Body of pancreas (tissue), 4 donors: ENCODE measurements around the gene WFDC12. TPM values are rescaled to one million over a fixed set of nuclear protein-coding genes. Genes with fewer than 3 reads are reported as not detected.

Experiments used
- ATAC-seq: fragments of 150-250 bp; one replicate; pipeline ENCODE4 v1.9.1; 2016
- DNase-seq, 4 donors: peaks; one replicate each; pipeline ENCODE4 v3.0.0-alpha.2; 2019
- H3K27ac ChIP-seq, 4 donors: fragments of 200-600 bp; sonication (generic); 1 replicate in 3 of 4; 2 replicates in 1 of 4; pipeline versions ENCODE4 v1.5.1 to v1.6.1; 2016 to 2019; ENCODE audit warnings: mild to moderate bottlenecking in 1 of 4, mixed read lengths in 1 of 4, moderate library complexity in 1 of 4
- H3K27me3 ChIP-seq, 2 donors: fragments of 200-600 bp; sonication (generic); one replicate each; pipeline ENCODE4 v1.6.0; 2016; ENCODE audit warnings: mild to moderate bottlenecking in 1 of 2
- H3K36me3 ChIP-seq, 2 donors: fragments of 200-600 bp; sonication (generic); replicated peaks in 1 of 2; 2 replicates each; pipeline ENCODE4 v1.5.1; 2016; ENCODE audit warnings: low read depth in 2 of 2; ENCODE audit not compliant: insufficient read depth in 1 of 2
- H3K4me1 ChIP-seq: fragments of 200-600 bp; sonication (generic); one replicate; pipeline ENCODE4 v1.6.0; 2016
- H3K4me3 ChIP-seq, 2 donors: fragments of 200-600 bp; sonication (generic); 1 replicate in 1 of 2; 2 replicates in 1 of 2; pipeline ENCODE4 v1.5.1; 2016 to 2019
- H3K9me3 ChIP-seq, 3 donors: fragments of 200-600 bp; sonication (generic); 1 replicate in 2 of 3; 2 replicates in 1 of 3; pipeline ENCODE4 v1.5.1; 2016
- POLR2A ChIP-seq, 3 donors: fragments of 450-650 bp; IDR thresholded peaks; one replicate each; pipeline ENCODE4 v1.6.1; 2016; ENCODE audit warnings: antibody characterized with exemption in 3 of 3, mild to moderate bottlenecking in 2 of 3
- WGBS, 2 donors: methylation state at CpG; one replicate each; pipeline ENCODE4 v1.1.5; 2017; 5-methylcytosine and 5-hydroxymethylcytosine counted together
- intact Hi-C: fragments of 100-400 bp; cut with DNase I; formaldehyde crosslinking; loops from one replicate; pipeline ENCODE4 v1.15.1; 2023
- total RNA-seq, 2 donors: library from RNA; depleted of rRNA; stranded (reverse); fragments of >200 nt; gene quantifications; one replicate each; pipeline ENCODE4 v1.1.0, GENCODE V29; 2016
- TF ChIP-seq, protein P1 (sequence below), 7 experiments: fragments of 450-650 bp in 4 of 7; fragments of 200-600 bp in 3 of 7; sonication (generic) in 3 of 7; IDR thresholded peaks; one replicate each; pipeline ENCODE4 v1.5.1; 2016 to 2019; ENCODE audit warnings: antibody characterized with exemption in 7 of 7

The WFDC12 gene
- total RNA-seq, 2 donors from 2014 or later: not detected

DNA sequence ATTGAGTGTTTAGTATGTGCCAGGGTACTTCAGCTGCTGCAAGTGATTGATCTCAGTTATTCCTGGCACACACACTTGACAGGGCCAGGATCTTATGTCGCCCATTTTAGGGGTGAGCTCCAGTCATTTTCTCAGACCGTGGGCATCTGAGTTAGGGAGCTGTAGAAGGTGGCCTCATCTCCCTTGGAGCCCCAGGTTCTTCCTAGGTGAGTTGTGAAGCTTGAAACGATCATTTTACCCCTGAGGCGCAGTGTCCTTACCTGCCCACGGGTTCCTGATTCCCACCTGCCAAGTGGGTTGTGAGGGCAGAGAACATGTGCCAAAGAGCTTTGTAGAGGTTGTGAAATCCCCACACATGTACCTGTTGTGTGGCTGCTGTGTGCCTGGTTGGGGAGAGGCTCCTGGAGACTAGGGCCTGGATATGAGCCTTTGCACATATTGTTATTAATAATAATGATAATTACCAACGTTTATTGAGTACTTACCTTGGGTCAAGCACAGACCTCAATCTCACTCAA lies 22.9 kb downstream of the WFDC12 start:
- intact Hi-C loops: no loop called here
- Histone ChIP-seq H3K4me3 (no peak overlapping the region), H3K4me1 (peaks cover 19% of the 10 kb centered on the region), H3K36me3 (no peaks in the 10 kb centered on the region), H3K27ac (no peak overlapping the region), H3K9me3 (no peaks in the 10 kb centered on the region), H3K27me3 (peaks cover 0 to 14% of the 10 kb centered on the region in 2 donors)
- TF ChIP-seq, protein P1, sequence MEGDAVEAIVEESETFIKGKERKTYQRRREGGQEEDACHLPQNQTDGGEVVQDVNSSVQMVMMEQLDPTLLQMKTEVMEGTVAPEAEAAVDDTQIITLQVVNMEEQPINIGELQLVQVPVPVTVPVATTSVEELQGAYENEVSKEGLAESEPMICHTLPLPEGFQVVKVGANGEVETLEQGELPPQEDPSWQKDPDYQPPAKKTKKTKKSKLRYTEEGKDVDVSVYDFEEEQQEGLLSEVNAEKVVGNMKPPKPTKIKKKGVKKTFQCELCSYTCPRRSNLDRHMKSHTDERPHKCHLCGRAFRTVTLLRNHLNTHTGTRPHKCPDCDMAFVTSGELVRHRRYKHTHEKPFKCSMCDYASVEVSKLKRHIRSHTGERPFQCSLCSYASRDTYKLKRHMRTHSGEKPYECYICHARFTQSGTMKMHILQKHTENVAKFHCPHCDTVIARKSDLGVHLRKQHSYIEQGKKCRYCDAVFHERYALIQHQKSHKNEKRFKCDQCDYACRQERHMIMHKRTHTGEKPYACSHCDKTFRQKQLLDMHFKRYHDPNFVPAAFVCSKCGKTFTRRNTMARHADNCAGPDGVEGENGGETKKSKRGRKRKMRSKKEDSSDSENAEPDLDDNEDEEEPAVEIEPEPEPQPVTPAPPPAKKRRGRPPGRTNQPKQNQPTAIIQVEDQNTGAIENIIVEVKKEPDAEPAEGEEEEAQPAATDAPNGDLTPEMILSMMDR (IDR thresholded peaks at IDR 0.05): no peak
- ATAC-seq (no peak), DNase-seq (no peak)
- 58 to 71% methylated on average over 6 of the region's 6 CpGs for WGBS, 2 donors

DNA sequence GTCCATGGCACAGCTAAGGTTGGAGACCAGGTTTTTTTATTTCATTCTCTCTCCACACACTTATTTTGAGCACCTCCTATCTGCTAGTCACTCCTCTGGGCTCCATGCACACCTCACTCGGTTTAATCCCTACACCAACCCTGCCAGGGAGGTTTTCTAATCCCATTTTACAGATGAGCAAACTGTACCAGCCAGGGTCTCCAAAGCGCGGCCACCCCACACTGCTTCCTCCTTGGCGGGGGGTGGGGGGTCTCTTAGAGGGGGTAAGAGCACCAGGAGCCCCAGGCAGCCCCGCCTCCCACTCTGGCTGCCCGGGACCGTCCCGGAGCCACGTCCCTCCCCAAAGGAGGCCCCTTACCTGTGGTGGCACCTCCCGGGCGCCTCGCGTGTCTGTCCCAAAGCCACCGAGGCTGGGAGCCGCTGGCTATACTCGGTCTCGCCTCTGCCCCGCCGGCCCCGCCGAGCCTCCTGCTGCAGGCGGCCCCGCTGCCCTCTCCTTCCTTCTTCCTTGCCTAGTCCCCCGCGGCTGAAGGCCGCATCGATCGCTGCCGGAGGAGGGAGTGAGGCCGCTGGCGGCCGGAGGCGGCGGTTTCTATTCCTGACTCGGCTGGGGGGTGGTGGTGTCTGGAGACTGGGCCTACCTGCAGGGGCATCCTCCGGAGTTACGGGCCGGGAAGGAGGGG lies 23.6 kb downstream of the WFDC12 start, which contains the start of gene KCNS1:
Gene KCNS1, minus strand, starts transcription at position 565 of the 683 bp plus-strand sequence. CDS start 1,891 bp downstream, outside the sequence.
- Histone ChIP-seq H3K4me3 (no peak within 1 kb of the TSS), H3K9me3 (no peaks in the 10 kb centered on the region), H3K36me3 (no peaks in the 10 kb centered on the region), H3K27me3 (peaks cover 0 to 19% of the 10 kb centered on the region in 2 donors), H3K4me1 (peaks cover 19% of the 10 kb centered on the region), H3K27ac (no peak within 1 kb of the TSS)
- intact Hi-C loops: no loop called here
- WGBS, 2 donors: 2 to 6% methylated on average over 22 to 28 of the region's 38 CpGs
- TF ChIP-seq, protein P1 (IDR thresholded peaks at IDR 0.05): peak in 1 of 7 experiments; percentile 16
- TF ChIP-seq POLR2A (IDR thresholded peaks at IDR 0.05): no peak
- ATAC-seq: peak; percentile 49
- peak; percentile 28 to 50 (median 37) for DNase-seq

DNA sequence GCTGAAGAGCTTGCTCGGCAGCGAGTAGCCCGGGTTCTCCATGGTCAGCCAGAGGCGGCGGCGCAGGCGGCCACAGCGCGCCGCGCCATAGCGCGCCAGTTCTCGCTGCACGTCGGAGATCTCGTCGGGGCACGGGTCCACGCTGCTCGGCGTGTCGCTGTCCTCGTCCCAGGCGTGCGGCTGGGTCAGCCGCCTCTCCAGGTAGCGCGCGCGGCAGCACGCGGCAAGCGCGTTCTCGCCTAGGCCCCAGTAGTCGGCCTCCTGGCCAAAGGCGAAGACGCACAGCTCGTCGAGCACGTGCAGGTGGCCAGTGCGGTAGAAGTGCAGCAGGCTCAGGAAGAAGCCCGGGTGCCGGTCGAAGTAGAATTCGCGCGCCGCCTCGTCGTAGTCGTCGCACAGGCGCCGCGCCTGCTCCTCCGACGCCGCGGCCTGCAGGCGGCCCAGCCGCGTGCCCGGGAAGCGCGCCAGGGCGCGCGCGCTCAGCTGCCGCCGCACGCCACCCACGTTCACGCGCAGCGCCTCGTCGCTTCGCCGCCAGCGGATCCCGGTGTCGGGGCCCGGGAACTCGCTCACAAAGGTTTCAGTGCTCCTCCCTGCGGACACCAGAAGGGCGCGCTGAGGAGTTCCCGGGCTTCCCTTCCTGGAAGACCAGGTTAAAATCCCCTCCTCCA lies 26.0 kb downstream of the WFDC12 start:
- intact Hi-C loops: no loop called here
- peaks cover 0 to 19% of the 10 kb centered on the region in 2 donors for H3K27me3 ChIP-seq
- WGBS, 2 donors: 6% methylated on average over 84 of the region's 91 CpGs; no CpG with 5 or more reads in 1 of the 2 donors

DNA sequence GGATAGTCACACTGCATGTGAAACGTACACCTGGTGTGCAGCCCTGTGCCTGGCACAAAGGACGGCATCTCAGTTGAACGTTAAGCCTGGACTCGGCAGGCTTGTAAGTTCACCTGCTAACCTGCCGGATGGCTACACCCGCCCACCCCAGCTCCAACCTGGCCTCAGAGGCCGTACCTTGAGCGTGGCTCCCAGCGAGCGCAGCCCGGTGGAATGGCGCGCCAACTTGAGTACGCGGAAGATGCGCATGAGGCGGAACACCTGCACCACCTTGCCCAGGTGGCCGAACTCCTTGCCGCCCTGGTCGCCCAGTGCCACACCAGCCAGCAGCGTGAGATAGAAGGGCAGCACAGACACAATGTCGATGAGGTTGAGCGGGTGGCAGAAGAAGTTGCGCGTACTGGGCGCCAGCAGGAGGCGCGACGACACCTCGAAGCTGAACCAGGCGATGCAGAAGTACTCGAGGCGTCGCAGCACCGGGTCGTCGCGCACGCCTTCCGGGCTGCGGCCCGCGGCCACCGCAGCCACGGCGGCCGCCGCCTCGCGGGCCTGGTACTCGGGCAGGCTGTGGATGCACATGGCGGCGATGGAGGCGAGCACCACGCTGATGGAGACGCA lies 26.7 kb downstream of the WFDC12 start:
- 25 to 48% methylated on average over 9 to 56 of the region's 56 CpGs for WGBS, 2 donors
- no peak for ATAC-seq
- H3K27me3 ChIP-seq: peaks cover 0 to 19% of the 10 kb centered on the region in 2 donors

More for the DNA sequence above, 26.0 kb downstream of the WFDC12 start:
- Histone ChIP-seq H3K27ac (no peak overlapping the region), H3K4me3 (no peak overlapping the region), H3K4me1 (peaks cover 19% of the 10 kb centered on the region), H3K36me3 (no peaks in the 10 kb centered on the region), H3K9me3 (no peaks in the 10 kb centered on the region)
- TF ChIP-seq, protein P1 (IDR thresholded peaks at IDR 0.05): peak in 1 of 7 experiments; percentile 16
- no peak for TF ChIP-seq POLR2A (IDR thresholded peaks at IDR 0.05)
- ATAC-seq (peak; percentile 37), DNase-seq (peak in 3 of 4 donors; percentile 32 to 46 (median 33))

More for the DNA sequence above, 26.7 kb downstream of the WFDC12 start:
- TF ChIP-seq, protein P1 (IDR thresholded peaks at IDR 0.05): peak in 4 of 7 experiments; percentile 7 to 31 (median 22)
- TF ChIP-seq POLR2A (IDR thresholded peaks at IDR 0.05): no peak
- intact Hi-C loops: no loop called here
- peak in 3 of 4 donors; percentile 28 to 48 (median 28) for DNase-seq
- Histone ChIP-seq H3K27ac (no peak overlapping the region), H3K4me1 (peaks cover 19% of the 10 kb centered on the region), H3K4me3 (no peak overlapping the region), H3K36me3 (no peaks in the 10 kb centered on the region), H3K9me3 (no peaks in the 10 kb centered on the region)
